ENCODE data around the gene CPED1.
"Not testable (repeated sequence)": the region's sequence is repeated elsewhere in the genome, so short reads cannot be mapped to it uniquely, and the experiment has no call there.

CPED1 gene

DNA sequence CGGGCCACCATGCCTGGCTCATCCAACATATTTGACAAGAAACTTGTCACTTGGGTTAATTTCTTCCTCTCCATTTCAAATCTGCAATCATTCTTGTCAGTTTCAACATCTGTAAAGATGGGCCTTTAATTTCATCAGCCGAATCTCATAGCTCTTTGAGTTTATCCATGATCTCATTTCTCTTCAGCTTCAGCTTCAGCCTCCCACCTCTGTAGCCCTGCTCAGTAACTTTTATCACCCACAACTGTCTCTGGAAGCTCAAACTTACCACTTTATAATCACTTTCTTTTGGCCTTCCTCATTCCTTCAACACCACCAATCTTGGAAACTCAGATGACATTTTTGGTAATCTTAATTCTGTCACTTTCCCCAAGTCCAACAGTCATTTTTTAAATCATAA, 83.2 kb downstream of the CPED1 start:
- no peak for DNase-seq (ENCODE audit: low read depth)

DNA sequence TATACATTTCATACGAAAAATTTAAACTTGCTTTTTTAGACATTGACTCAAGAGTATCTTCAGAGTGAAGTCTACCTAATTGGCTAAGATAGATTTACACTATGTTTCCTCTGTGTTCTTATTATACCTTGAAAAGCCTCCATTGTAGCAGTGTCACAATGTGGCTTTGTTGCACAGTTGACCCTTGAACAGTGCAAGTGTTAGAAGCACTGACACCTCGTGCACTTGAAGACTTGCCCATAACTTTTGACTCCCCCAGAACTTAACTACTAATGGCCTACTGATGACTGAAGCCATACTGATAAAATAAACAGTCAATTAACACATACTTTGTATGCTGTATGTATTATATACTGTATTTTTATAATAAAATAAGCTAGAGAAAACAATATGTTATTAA, 84.3 kb downstream of the CPED1 start:
- DNase-seq (ENCODE audit: low read depth): no peak

DNA sequence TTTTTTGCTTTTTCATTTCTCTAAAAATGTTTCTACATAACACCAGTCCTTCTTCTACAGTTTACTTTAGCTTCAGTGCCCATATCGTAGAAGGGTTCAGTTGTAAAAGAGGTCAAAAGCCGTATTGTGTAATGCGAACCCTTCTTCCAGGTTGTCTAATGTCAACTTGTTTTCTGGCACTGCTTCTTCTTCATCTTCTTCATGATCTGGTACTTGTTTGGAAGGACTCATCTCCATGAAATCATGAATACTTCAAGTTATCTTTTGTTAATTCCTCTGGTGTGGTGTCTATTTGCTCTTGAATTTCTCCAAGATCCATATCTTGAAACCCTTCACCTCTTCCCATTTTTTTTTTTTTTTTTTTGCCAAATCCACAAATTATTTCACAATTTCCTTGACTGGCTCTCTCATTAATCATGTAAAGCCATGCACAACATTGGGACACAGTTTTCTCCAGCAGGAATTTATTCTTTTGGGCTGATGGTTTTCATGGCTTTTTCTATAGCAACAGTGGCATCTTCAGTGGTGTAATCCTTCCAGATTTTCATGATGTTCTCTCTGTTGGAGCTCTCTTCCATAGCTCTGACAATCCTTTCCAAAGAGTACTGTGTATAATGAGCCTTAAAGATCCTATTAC, 85.1 kb downstream of the CPED1 start:
- DNase-seq (ENCODE audit: low read depth): no peak

DNA sequence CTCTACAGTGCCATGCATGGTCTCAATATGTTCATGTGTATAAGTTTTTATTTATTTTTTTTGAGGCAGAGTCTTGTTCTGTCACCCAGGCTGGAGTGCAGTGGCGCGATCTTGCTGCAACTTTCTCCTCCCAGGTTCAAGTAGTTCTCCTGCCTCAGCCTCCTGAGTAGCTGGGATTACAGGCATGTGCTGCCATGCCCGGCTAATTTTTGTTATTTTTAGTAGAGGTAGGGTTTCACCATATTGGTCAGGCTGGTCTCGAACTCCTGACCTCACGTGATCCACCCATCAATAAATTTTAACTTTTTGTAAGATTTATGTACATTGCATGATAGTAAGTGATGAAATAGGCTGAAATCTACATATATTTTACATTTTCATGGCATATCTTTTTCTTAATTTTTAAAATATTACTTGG, 86.9 kb downstream of the CPED1 start:
- not testable (repeated sequence) for DNase-seq (ENCODE audit: low read depth)

DNA sequence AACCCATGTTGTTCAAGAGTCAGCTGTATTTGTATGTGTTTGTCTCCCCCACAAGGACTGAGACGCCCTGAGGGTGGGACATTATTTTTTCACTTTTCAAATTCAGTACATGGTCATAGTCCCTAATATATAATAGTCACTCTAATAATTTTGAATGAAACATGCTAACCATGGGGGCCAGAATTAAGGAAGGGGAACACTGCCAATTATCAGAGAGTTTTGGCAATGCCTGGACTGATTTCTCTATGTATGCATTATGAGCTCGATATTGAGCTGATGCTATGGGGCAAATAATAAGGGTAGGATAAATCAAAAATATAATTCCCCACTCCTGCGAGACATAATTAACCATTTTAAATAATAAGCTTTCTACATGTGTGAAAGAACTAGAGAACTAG, 87.4 kb downstream of the CPED1 start:
- no peak for DNase-seq (ENCODE audit: low read depth)

- DNase-seq (ENCODE audit: low read depth): no peak
These were observed 88.0 kb downstream of the CPED1 start for GRCh38 chr7:121076350-121077164.

DNA sequence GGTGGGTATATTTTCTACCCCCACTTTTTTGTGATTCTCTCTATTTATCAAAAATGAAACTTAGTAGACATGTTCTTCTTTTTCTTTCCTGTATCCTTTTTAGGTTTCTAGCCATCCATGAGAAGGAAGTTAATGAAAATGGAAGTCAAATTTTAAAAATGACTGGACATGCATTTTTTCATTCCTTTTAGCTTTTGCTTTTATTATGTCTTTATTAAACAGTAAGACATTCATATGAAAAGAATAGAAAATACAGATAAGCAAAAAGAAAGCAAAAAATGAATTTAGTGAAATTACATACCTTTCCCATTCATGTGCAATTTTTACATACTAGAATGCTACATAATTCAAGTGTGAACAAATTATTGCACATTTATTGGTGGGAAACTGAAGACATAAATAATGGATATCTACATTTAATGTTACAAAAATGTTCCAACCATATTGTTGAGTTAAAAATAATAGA, 88.7 kb downstream of the CPED1 start:
- no peak for DNase-seq (ENCODE audit: low read depth)

GRCh38 chr7:121078701-121079227, 90.3 kb downstream of the CPED1 start:
- no peak for DNase-seq (ENCODE audit: low read depth)

DNA sequence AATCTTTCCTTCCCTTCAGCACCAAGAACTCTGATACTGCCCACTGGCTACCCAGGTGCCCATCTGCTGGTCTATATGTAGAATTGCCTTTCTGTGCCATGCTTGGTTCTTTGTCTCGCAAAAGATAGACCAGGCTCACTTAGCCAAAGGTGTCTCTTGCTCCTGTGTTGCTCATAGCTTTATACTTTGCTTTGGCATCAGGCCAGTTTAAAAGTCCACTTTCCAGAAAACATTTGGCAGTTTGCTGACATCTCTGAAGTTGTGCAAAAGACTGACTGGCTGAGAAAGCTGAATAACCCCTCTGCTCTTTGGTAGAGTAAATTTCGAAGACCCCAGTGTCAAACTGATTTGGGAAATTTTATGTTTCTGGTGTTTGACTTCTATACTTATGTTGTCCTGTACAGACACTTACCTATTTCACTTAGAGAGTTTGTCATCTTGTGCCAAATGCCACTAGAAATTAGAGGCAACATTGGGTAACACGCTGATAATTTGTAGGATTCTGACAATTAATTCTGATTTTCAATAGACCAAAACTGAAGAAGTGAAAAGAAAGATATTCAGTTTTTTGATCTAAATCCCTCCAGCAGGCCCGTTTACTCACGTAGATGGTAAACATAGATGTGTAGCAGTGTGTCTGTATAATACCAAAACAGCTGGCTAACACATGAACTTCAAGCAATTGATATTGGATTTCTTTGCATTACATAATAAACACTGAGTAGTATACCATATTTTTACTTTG, 91.1 kb downstream of the CPED1 start:
- DNase-seq (ENCODE audit: low read depth): no peak

GRCh38 chr7:121080257-121080912, 91.9 kb downstream of the CPED1 start:
- no peak for DNase-seq (ENCODE audit: low read depth)

DNA sequence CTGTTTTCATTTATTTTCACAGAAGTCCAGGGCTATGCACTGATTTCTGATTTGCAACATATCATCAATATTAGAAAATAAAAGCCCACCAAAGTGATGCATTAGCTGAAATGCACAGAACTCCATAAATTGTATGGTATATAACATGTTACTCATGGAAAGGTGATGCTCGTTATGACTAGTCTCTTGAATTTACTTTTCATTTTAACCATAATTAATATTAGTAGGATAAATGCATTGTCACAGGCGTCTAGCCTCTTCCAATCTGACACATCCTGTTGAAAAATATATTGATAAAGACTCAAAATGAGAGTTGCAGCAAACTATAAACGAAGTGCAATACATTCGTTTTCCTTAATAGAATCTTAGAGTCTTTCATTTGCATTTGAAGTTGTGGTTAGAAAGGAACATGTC, 92.4 kb downstream of the CPED1 start:
- no peak for DNase-seq (ENCODE audit: low read depth)

GRCh38 chr7:121081327-121081936, 92.9 kb downstream of the CPED1 start:
- no peak for DNase-seq (ENCODE audit: low read depth)

GRCh38 chr7:121082400-121083101, 94.0 kb downstream of the CPED1 start:
- no peak for DNase-seq (ENCODE audit: low read depth)

GRCh38 chr7:121083138-121083789, 94.8 kb downstream of the CPED1 start:
- DNase-seq (ENCODE audit: low read depth): no peak

DNA sequence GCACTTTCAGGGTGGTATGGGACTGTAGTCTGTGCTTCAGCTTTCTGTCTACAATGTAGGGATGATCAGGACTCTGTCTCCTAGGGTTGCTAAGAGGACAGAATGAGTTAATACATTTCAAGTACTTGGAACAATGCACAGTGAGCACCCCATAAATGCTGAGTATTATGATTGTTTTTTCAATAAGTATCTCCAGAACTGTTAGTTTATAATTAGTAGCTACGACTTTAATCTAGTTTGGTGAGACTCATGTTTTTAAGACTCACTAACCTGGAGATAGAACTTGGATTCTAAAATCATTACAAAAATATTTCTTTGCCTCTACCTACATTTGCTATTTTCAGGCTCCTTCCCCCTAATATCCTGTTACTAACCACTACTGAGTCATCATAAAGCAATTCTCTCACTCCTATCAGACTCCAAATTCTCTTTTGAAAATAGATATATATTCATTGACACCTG, 95.3 kb downstream of the CPED1 start:
- DNase-seq (ENCODE audit: low read depth): no peak

DNA sequence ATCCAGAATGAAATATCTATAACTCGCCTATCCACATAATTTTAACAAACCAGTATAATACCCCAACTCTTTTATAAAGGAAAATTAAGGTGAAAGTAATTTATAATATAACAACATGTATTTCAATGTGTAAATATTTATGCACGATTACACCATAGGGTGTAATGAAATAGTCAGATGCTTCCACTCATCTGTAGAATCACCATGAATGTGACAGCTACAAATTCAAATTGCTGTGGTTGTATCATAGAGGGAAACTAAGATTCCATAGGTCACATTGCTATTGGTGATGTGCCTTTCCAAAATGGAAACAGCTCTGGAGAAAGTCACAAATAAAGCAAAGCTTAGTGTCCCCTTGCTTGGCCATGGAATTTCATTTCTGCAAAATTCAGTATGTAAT, 95.7 kb downstream of the CPED1 start:
- DNase-seq (ENCODE audit: low read depth): no peak

DNA sequence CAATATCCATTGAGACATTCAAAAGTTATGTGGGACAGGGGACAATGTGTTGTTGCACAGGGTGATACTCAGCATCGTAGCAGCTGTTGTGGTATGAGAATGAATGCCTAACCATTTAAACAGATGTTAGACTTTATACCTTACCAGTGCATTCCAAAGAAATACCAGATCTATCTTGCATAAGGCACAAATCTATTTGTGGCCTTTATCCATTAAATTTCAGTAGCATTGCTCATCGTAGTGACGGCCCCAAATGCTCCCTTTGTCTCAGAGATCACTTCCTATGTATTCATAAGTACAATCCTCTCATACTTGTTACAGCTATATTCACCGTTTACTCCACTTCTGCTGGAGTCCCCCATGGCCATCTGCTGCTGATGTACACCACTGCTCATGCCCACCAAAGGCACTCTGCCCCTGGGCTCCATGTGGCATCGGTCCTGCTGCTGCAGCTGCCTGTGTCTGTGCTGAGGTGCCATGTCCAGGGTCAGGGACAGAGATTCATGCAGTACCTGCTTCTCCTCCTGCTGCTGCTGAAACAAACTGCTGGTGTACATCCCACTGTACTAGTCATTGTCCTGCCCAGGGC, 96.3 kb downstream of the CPED1 start:
- no peak for DNase-seq (ENCODE audit: low read depth)

DNA sequence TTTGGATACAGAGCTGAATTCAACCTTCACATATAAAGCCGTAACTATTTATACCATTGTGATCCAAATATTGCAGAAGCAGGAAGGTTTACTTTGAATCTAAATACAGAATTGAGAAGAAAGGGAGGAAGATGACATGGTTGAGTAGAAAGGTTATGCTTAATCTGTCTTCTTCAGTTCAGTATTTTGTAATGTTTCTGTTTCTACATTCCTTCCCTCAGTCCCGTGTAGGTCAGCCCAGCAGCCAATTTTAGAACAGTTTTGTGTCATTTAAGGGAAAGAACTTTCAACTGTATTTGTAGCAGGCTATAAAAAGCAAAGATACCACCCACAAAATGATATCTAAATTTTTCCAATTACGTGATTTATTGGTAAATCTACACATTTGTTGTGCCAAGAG, 97.4 kb downstream of the CPED1 start:
- DNase-seq (ENCODE audit: low read depth): no peak

- no peak for DNase-seq (ENCODE audit: low read depth)
These were observed 100.4 kb downstream of the CPED1 start for GRCh38 chr7:121088870-121089269.

- no peak for DNase-seq (ENCODE audit: low read depth)
These were observed 106.3 kb downstream of the CPED1 start for GRCh38 chr7:121094829-121095228.

Data from activated gamma-delta T cell treated with anti-CD3 and anti-CD28 coated beads, Interleukin-2, amount 50 U/mL, for 16 hours (primary cell).